Measurements from ENCODE around the gene DCLRE1B.

DCLRE1B gene

GRCh38 chr1:113934511-113935055 is 29.5 kb downstream of the DCLRE1B start:
- H3K36me3 ChIP-seq (ENCODE audit: low read length), result no peaks in the 10 kb centered on the region; the same call in 1 of the 2 replicates
- H3K9ac ChIP-seq (ENCODE audit: low read length), result no peak overlapping the region
- H3K27me3 ChIP-seq (ENCODE audit: low read length), result no peaks in the 10 kb centered on the region
- H4K20me1 ChIP-seq (ENCODE audit: low read depth, low read length), result peaks cover 12% of the 10 kb centered on the region; the same call in 1 of the 2 replicates
- H3K27ac ChIP-seq (ENCODE audit: low read depth, low read length), result no peak overlapping the region
- peaks cover 99% of the 10 kb centered on the region for H3K79me2 ChIP-seq (ENCODE audit: insufficient read depth, low read length)
- H3F3A ChIP-seq (ENCODE audit: insufficient read depth), result no peaks in the 10 kb centered on the region; the same call in 1 of the 2 replicates
- H3K9me2 ChIP-seq (replicated peaks; ENCODE audit: insufficient read depth, low read length), result no peaks in the 10 kb centered on the region
- H3K4me2 ChIP-seq (ENCODE audit: low read depth, low read length, poor library complexity, severe bottlenecking), result no peak overlapping the region
- no peak overlapping the region for H2AFZ ChIP-seq (ENCODE audit: low read depth, low read length, severe bottlenecking)
- TF ChIP-seq CTCF (IDR thresholded peaks at IDR 0.05; ENCODE audit: insufficient read depth, low read length, poor library complexity, severe bottlenecking) (no peak), EZH2phosphoT487 (conservative IDR thresholded peaks at IDR 0.05; ENCODE audit: low read length) (no peak)
- no peaks in the 10 kb centered on the region for H3K9me3 ChIP-seq (ENCODE audit: insufficient read depth, low read length)
- no peak overlapping the region for H3K4me3 ChIP-seq (ENCODE audit: insufficient read depth, low read length, poor library complexity, severe bottlenecking)

GRCh38 chr1:113935176-113935575 is 30.1 kb downstream of the DCLRE1B start:
- Histone ChIP-seq H2AFZ (ENCODE audit: low read depth, low read length, severe bottlenecking) (no peak overlapping the region), H3F3A (ENCODE audit: insufficient read depth) (no peaks in the 10 kb centered on the region; the same call in 1 of the 2 replicates), H3K9me3 (ENCODE audit: insufficient read depth, low read length) (no peaks in the 10 kb centered on the region), H3K79me2 (ENCODE audit: insufficient read depth, low read length) (peaks cover 100% of the 10 kb centered on the region), H3K27me3 (ENCODE audit: low read length) (no peaks in the 10 kb centered on the region), H3K9me2 (replicated peaks; ENCODE audit: insufficient read depth, low read length) (no peaks in the 10 kb centered on the region), H3K36me3 (ENCODE audit: low read length) (no peaks in the 10 kb centered on the region; the same call in 1 of the 2 replicates), H3K4me2 (ENCODE audit: low read depth, low read length, poor library complexity, severe bottlenecking) (no peak overlapping the region), H3K9ac (ENCODE audit: low read length) (no peak overlapping the region), H3K4me3 (ENCODE audit: insufficient read depth, low read length, poor library complexity, severe bottlenecking) (no peak overlapping the region), H4K20me1 (ENCODE audit: low read depth, low read length) (peaks cover 12% of the 10 kb centered on the region; the same call in 1 of the 2 replicates), H3K27ac (ENCODE audit: low read depth, low read length) (no peak overlapping the region)
- TF ChIP-seq EZH2phosphoT487 (conservative IDR thresholded peaks at IDR 0.05; ENCODE audit: low read length) (no peak), CTCF (IDR thresholded peaks at IDR 0.05; ENCODE audit: insufficient read depth, low read length, poor library complexity, severe bottlenecking) (no peak)

GRCh38 chr1:113935970-113936369 is 30.8 kb downstream of the DCLRE1B start:
- peaks cover 10% of the 10 kb centered on the region; the same call in 1 of the 2 replicates for H4K20me1 ChIP-seq (ENCODE audit: low read depth, low read length)
- H3K36me3 ChIP-seq (ENCODE audit: low read length), result peaks cover 2% of the 10 kb centered on the region; the same call in 1 of the 2 replicates
- H3K9me3 ChIP-seq (ENCODE audit: insufficient read depth, low read length), result no peaks in the 10 kb centered on the region
- H3K27me3 ChIP-seq (ENCODE audit: low read length), result no peaks in the 10 kb centered on the region
- H3K4me2 ChIP-seq (ENCODE audit: low read depth, low read length, poor library complexity, severe bottlenecking), result no peak overlapping the region
- TF ChIP-seq CTCF (IDR thresholded peaks at IDR 0.05; ENCODE audit: insufficient read depth, low read length, poor library complexity, severe bottlenecking), result no peak
- no peak for TF ChIP-seq EZH2phosphoT487 (conservative IDR thresholded peaks at IDR 0.05; ENCODE audit: low read length)
- no peak overlapping the region for H3K27ac ChIP-seq (ENCODE audit: low read depth, low read length)
- no peak overlapping the region for H3K4me3 ChIP-seq (ENCODE audit: insufficient read depth, low read length, poor library complexity, severe bottlenecking)
- H3F3A ChIP-seq (ENCODE audit: insufficient read depth), result no peaks in the 10 kb centered on the region; the same call in 1 of the 2 replicates
- H3K9me2 ChIP-seq (replicated peaks; ENCODE audit: insufficient read depth, low read length), result no peaks in the 10 kb centered on the region
- peaks cover 96% of the 10 kb centered on the region for H3K79me2 ChIP-seq (ENCODE audit: insufficient read depth, low read length)
- H2AFZ ChIP-seq (ENCODE audit: low read depth, low read length, severe bottlenecking), result no peak overlapping the region
- no peak overlapping the region for H3K9ac ChIP-seq (ENCODE audit: low read length)
